ENCODE measurements around the gene EPO. TPM values are rescaled to one million over a fixed set of nuclear protein-coding genes. Genes with fewer than 3 reads are reported as not detected.
A peak's percentile ranks its signal among the peaks of the same experiment; 100 is the strongest.
"Not testable (repeated sequence)": the region's sequence is repeated elsewhere in the genome, so short reads cannot be mapped to it uniquely, and the experiment has no call there.

Gene EPO
- total RNA-seq, 1 donor from 2014 or later, result not detected

GRCh38 chr7:100696123-100696521 is 24.1 kb upstream of the EPO start:
- no peaks in the 10 kb centered on the region for H3K36me3 Mint-ChIP-seq (ENCODE audit: low read depth)

DNA sequence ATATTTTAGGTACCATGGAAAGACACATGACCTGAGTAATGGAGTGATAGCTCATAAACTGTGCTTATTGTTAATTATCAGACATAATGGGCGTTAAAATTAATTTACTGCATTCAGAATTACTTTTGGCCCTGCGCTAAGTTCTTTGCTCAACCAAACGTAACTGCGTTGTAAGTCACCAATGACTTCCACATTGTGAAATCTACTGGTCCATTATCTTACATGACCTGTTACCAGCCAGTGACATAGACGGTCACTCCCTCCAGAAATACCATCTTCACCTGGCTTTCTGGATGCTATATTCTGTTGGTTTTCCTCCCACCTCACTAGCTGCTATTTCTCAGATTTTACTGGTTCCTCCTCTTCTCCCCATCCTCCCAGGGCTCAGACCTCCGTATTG is 21.2 kb upstream of the EPO start:
- no peak overlapping the region for H3K4me3 Mint-ChIP-seq (ENCODE audit: unreplicated experiment)
- no peaks in the 10 kb centered on the region for H3K9me3 Mint-ChIP-seq (ENCODE audit: low read depth)
- no peaks in the 10 kb centered on the region for H3K4me1 Mint-ChIP-seq (ENCODE audit: low read depth)
- no peaks in the 10 kb centered on the region for H3K36me3 Mint-ChIP-seq (ENCODE audit: low read depth)
- H3K27ac Mint-ChIP-seq (ENCODE audit: unreplicated experiment), result no peak overlapping the region
- TF ChIP-seq CTCF (IDR thresholded peaks at IDR 0.05), result no peak
- peaks cover 12% of the 10 kb centered on the region for H3K27me3 Mint-ChIP-seq (ENCODE audit: low read depth)
- no peak for DNase-seq (ENCODE audit: low spot score)

More at GRCh38 chr7:100696123-100696521, 24.1 kb upstream of the EPO start:
- TF ChIP-seq CTCF (IDR thresholded peaks at IDR 0.05), result no peak
- H3K9me3 Mint-ChIP-seq (ENCODE audit: low read depth), result no peaks in the 10 kb centered on the region
- no peak for DNase-seq (ENCODE audit: low spot score)
- peaks cover 7% of the 10 kb centered on the region for H3K27me3 Mint-ChIP-seq (ENCODE audit: low read depth)
- no peak overlapping the region for H3K4me3 Mint-ChIP-seq (ENCODE audit: unreplicated experiment)
- H3K4me1 Mint-ChIP-seq (ENCODE audit: low read depth), result peaks cover 19% of the 10 kb centered on the region
- no peak overlapping the region for H3K27ac Mint-ChIP-seq (ENCODE audit: unreplicated experiment)

GRCh38 chr7:100701089-100701488 is 19.2 kb upstream of the EPO start:
- H3K27me3 Mint-ChIP-seq (ENCODE audit: low read depth), result peaks cover 12% of the 10 kb centered on the region
- DNase-seq (ENCODE audit: low spot score); H3K36me3 Mint-ChIP-seq (ENCODE audit: low read depth); H3K4me1 Mint-ChIP-seq (ENCODE audit: low read depth); H3K27ac Mint-ChIP-seq (ENCODE audit: unreplicated experiment); H3K9me3 Mint-ChIP-seq (ENCODE audit: low read depth); H3K4me3 Mint-ChIP-seq (ENCODE audit: unreplicated experiment): not testable (repeated sequence)

DNA sequence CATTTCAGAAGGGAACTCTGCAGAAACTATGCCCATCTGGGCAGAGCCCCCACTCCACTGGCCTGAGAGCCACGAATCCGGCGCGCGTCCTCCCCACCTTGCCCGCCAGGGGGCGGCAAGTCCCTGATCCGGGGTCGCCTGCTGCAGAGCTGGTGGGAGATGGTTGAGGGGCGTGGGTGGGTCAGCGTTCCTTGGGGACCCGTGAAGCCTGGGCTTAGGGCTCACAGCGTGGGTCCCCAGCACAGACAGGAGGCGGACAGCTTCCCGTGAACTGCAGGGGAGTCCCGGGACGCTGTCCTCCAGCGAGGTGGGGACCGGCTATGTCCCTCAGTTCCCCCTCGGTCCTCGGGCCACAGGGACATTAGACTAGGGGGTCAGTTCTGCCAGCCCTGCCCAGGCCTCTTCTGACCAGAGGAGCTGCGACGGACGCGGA is 14.9 kb upstream of the EPO start:
- H3K4me1 Mint-ChIP-seq (ENCODE audit: low read depth), result peaks cover 12% of the 10 kb centered on the region
- peaks cover 1% of the 10 kb centered on the region for H3K36me3 Mint-ChIP-seq (ENCODE audit: low read depth)
- H3K27me3 Mint-ChIP-seq (ENCODE audit: low read depth), result peaks cover 6% of the 10 kb centered on the region
- H3K27ac Mint-ChIP-seq (ENCODE audit: unreplicated experiment), result peak overlapping the region; percentile 89
- no peaks in the 10 kb centered on the region for H3K9me3 Mint-ChIP-seq (ENCODE audit: low read depth)
- TF ChIP-seq CTCF (IDR thresholded peaks at IDR 0.05), result peak; percentile 99
- no peak for DNase-seq (ENCODE audit: low spot score)
- H3K4me3 Mint-ChIP-seq (ENCODE audit: unreplicated experiment), result peak overlapping the region; percentile 96

DNA sequence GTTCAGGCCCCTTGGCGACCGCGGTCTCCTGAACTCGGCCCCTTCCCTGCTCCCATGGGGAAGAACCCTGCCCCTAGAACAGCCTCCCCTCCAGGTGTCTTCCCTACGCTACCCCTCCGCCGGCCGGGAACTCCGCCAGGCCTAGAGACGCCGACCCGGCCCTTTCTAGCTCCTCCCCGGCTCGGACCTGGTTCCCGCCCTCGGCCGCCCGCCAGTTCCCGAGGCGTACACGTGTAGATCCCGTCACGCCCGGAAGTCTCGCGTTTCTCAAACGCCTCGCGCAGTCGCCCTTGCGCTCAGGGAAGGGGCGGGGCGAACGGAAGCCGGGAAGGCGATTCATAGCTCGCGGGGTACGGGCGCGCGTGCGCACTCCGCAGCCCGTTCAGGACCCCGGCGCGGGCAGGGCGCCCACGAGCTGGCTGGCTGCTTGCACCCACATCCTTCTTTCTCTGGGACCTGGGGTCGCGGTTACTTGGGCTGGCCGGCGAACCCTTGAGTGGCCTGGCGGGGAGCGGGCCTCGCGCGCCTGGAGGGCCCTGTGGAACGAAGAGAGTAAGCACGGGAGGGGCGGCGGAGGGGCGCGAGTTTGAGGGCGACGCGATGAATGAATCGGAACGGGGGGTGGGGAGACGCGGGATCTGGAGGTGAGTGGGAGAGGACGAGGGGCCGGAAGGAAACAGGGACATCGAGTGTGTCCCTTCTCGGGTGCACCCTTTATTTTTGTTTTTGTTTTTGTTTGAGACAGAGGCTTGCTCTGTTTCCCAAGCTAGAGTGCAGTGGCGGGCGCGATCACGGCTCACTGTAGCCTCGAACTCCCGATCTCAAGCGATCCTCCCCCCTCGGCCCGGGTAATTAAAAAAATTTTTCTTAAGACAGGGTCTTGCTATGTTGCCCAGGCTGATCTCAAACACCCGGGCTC is 14.3 kb upstream of the EPO start, which contains the start of gene POP7:
POP7 (plus strand) TSS at position 369 of the 919 bp plus-strand sequence. CDS start 710 bp downstream, outside the sequence.
- TF ChIP-seq CTCF (IDR thresholded peaks at IDR 0.05), result no peak
- Mint-ChIP-seq H3K4me1 (ENCODE audit: low read depth) (peaks cover 12% of the 10 kb centered on the region), H3K36me3 (ENCODE audit: low read depth) (peaks cover 1% of the 10 kb centered on the region), H3K9me3 (ENCODE audit: low read depth) (no peaks in the 10 kb centered on the region), H3K27me3 (ENCODE audit: low read depth) (peaks cover 6% of the 10 kb centered on the region), H3K4me3 (ENCODE audit: unreplicated experiment) (peak within 1 kb of the TSS; percentile 96), H3K27ac (ENCODE audit: unreplicated experiment) (peak within 1 kb of the TSS; percentile 89)
- peak; percentile 100 for DNase-seq (ENCODE audit: low spot score)

All from chondrocyte (in vitro differentiated cells).